CD14-positive monocyte (primary cell): ENCODE data around the gene HNRNPLL. TPM values are rescaled to one million over a fixed set of nuclear protein-coding genes. Genes with fewer than 3 reads are reported as not detected.
A peak's percentile ranks its signal among the peaks of the same experiment; 100 is the strongest.
"Not testable (repeated sequence)": the region's sequence is repeated elsewhere in the genome, so short reads cannot be mapped to it uniquely, and the experiment has no call there.

ENCODE experiments used
- DNase-seq, 3 donors: peaks; one replicate each; pipeline ENCODE4 v3.0.0-alpha.2; 2011 to 2022
- H2AFZ ChIP-seq: 2 replicates; pipeline ENCODE4 v1.6.0; 2012; ENCODE audit warnings: mild to moderate bottlenecking, low read depth, low read length, inconsistent platforms; ENCODE audit not compliant: insufficient read depth, poor library complexity, severe bottlenecking
- H3K27ac ChIP-seq, 2 donors: 1 replicate in 1 of 2; 2 replicates in 1 of 2; pipeline ENCODE4 v1.5.1; 2012 to 2013; ENCODE audit warnings: low read length in 2 of 2, control low read depth in 1 of 2, inconsistent platforms in 1 of 2, low read depth in 1 of 2, mild to moderate bottlenecking in 1 of 2
- H3K27me3 ChIP-seq, 2 donors: one replicate each; pipeline versions ENCODE4 v1.6.0 to v1.6.1; 2011 to 2013; ENCODE audit warnings: low read length in 2 of 2; ENCODE audit not compliant: control insufficient read depth in 2 of 2, insufficient read depth in 2 of 2
- H3K36me3 ChIP-seq, 2 donors: replicated peaks in 1 of 2; 1 replicate in 1 of 2; 2 replicates in 1 of 2; pipeline versions ENCODE4 v1.5.1 to v1.6.1; 2012 to 2013; ENCODE audit warnings: low read length in 2 of 2, control low read depth in 1 of 2, inconsistent platforms in 1 of 2, mild to moderate bottlenecking in 1 of 2; ENCODE audit not compliant: insufficient read depth in 2 of 2, control insufficient read depth in 1 of 2
- H3K4me1 ChIP-seq, 2 donors: 1 replicate in 1 of 2; 2 replicates in 1 of 2; pipeline versions ENCODE4 v1.5.1 to v1.6.1; 2012 to 2013; ENCODE audit warnings: low read length in 2 of 2, control low read depth in 1 of 2, inconsistent platforms in 1 of 2, mild to moderate bottlenecking in 1 of 2, moderate library complexity in 1 of 2; ENCODE audit not compliant: insufficient read depth in 2 of 2, control insufficient read depth in 1 of 2
- H3K4me2 ChIP-seq: replicated peaks from 2 replicates; pipeline ENCODE3; 2012; ENCODE audit warnings: low read length, moderate library complexity, mild to moderate bottlenecking; ENCODE audit not compliant: poor library complexity, severe bottlenecking; ENCODE audit errors: extremely low read depth
- H3K4me3 ChIP-seq, 3 experiments: fragments of 200-600 bp in 1 of 3; sonication (generic) in 1 of 3; replicated peaks in 1 of 3; 1 replicate in 2 of 3; 2 replicates in 1 of 3; pipeline ENCODE4 v1.5.1; 2011 to 2013; ENCODE audit warnings: low read length in 3 of 3, mild to moderate bottlenecking in 3 of 3, control low read depth in 2 of 3, low read depth in 2 of 3, inconsistent platforms in 1 of 3, moderate library complexity in 1 of 3
- H3K79me2 ChIP-seq: 2 replicates; pipeline ENCODE4 v1.6.0; 2012; ENCODE audit warnings: mild to moderate bottlenecking, control low read depth, inconsistent platforms, low read length, moderate library complexity; ENCODE audit not compliant: insufficient read depth
- H3K9ac ChIP-seq: 2 replicates; pipeline ENCODE4 v1.6.0; 2017; ENCODE audit warnings: low read length, mild to moderate bottlenecking; ENCODE audit not compliant: insufficient read depth, poor library complexity, severe bottlenecking
- H3K9me3 ChIP-seq, 2 donors: replicated peaks in 1 of 2; 1 replicate in 1 of 2; 2 replicates in 1 of 2; pipeline versions ENCODE4 v1.5.1 to v1.6.1; 2012 to 2013; ENCODE audit warnings: low read length in 2 of 2, control low read depth in 1 of 2; ENCODE audit not compliant: control insufficient read depth in 1 of 2, insufficient read depth in 1 of 2
- H4K20me1 ChIP-seq: 2 replicates; pipeline ENCODE4 v1.6.0; 2012; ENCODE audit warnings: mild to moderate bottlenecking, low read length, control low read depth, moderate library complexity; ENCODE audit not compliant: insufficient read depth
- H3K27ac Mint-ChIP-seq, 7 donors: one replicate each; pipeline ENCODE4 v1.8.0; 2020; ENCODE audit warnings: mild to moderate bottlenecking in 7 of 7, mixed read lengths in 7 of 7, moderate library complexity in 6 of 7, inconsistent platforms in 2 of 7
- H3K27me3 Mint-ChIP-seq, 3 donors: one replicate each; pipeline ENCODE4 v1.8.0; 2021 to 2022; ENCODE audit warnings: low read depth in 3 of 3, mild to moderate bottlenecking in 3 of 3, mixed read lengths in 3 of 3, moderate library complexity in 3 of 3, inconsistent platforms in 1 of 3
- H3K36me3 Mint-ChIP-seq, 2 donors: one replicate each; pipeline ENCODE4 v1.8.0; 2020; ENCODE audit warnings: mixed read lengths in 2 of 2, inconsistent platforms in 1 of 2, mild to moderate bottlenecking in 1 of 2
- H3K4me1 Mint-ChIP-seq: one replicate; pipeline ENCODE4 v1.8.0; 2020; ENCODE audit warnings: mild to moderate bottlenecking, mixed read lengths
- H3K4me3 Mint-ChIP-seq, 2 donors: one replicate each; pipeline ENCODE4 v1.8.0; 2020; ENCODE audit warnings: mild to moderate bottlenecking in 2 of 2, mixed read lengths in 2 of 2, moderate library complexity in 1 of 2
- H3K9me3 Mint-ChIP-seq, 7 donors: one replicate each; pipeline ENCODE4 v1.8.0; 2020 to 2022; ENCODE audit warnings: mixed read lengths in 7 of 7, mild to moderate bottlenecking in 6 of 7, moderate library complexity in 6 of 7, inconsistent platforms in 2 of 7
- WGBS: methylation state at CpG from one replicate; pipeline ENCODE4 v1.1.5; 2013; ENCODE audit warnings: missing lambda C conversion rate; ENCODE audit not compliant: insufficient coverage; 5-methylcytosine and 5-hydroxymethylcytosine counted together
- intact Hi-C, 2 donors: fragments of 100-400 bp; cut with micrococcal nuclease; formaldehyde crosslinking; loops; one replicate each; pipeline versions ENCODE4 v1.15.0 to v1.15.1; 2023
- polyA plus RNA-seq, 3 donors: library from polyadenylated mRNA; depleted of rRNA in 1 of 3; unstranded in 2 of 3; stranded (reverse) in 1 of 3; fragments of 300-500 nt in 2 of 3; fragments of >200 nt in 1 of 3; fragmentation: Illumina TruSeq in 2 of 3; gene quantifications; 1 replicate in 2 of 3; 2 replicates in 1 of 3; pipeline ENCODE4 v1.2.3, GENCODE V29; 2012 to 2021
- TF ChIP-seq, protein P1 (sequence below): fragments of 200-600 bp; IDR thresholded peaks from one replicate; pipeline ENCODE4 v1.8.0; 2022; ENCODE audit warnings: antibody characterized with exemption, mild to moderate bottlenecking

Gene HNRNPLL
- polyA plus RNA-seq, 3 donors, result 12.4 to 16.8 (median 13.8) TPM

GRCh38 chr2:38537937-38538525, 64.7 kb downstream of the HNRNPLL start:
- Histone ChIP-seq H3K9ac (no peak overlapping the region), H2AFZ (no peak overlapping the region), H3K27me3 (peaks cover 4 to 20% of the 10 kb centered on the region in 2 donors), H3K4me1 (peaks cover 16 to 17% of the 10 kb centered on the region in 2 donors), H3K4me2 (no peak overlapping the region), H3K79me2 (no peaks in the 10 kb centered on the region), H4K20me1 (no peaks in the 10 kb centered on the region), H3K9me3 (no peaks in the 10 kb centered on the region), H3K36me3 (no peaks in the 10 kb centered on the region), H3K27ac (no peak overlapping the region), H3K4me3 (no peak overlapping the region)
- DNase-seq, result no peak
- H3K27me3 Mint-ChIP-seq, result peaks cover 16 to 39% (median 18%) of the 10 kb centered on the region in 3 donors
- intact Hi-C loops, result loop anchor here in 1 of 2 donors (2.0 kb wide), 1 partner anchor 205 kb away; no protein-coding TSS in a partner anchor
- H3K36me3 Mint-ChIP-seq, result no peaks in the 10 kb centered on the region
- peaks cover 16% of the 10 kb centered on the region for H3K4me1 Mint-ChIP-seq
- TF ChIP-seq, protein P1, sequence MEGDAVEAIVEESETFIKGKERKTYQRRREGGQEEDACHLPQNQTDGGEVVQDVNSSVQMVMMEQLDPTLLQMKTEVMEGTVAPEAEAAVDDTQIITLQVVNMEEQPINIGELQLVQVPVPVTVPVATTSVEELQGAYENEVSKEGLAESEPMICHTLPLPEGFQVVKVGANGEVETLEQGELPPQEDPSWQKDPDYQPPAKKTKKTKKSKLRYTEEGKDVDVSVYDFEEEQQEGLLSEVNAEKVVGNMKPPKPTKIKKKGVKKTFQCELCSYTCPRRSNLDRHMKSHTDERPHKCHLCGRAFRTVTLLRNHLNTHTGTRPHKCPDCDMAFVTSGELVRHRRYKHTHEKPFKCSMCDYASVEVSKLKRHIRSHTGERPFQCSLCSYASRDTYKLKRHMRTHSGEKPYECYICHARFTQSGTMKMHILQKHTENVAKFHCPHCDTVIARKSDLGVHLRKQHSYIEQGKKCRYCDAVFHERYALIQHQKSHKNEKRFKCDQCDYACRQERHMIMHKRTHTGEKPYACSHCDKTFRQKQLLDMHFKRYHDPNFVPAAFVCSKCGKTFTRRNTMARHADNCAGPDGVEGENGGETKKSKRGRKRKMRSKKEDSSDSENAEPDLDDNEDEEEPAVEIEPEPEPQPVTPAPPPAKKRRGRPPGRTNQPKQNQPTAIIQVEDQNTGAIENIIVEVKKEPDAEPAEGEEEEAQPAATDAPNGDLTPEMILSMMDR, result no peak
- no CpG with 5 or more reads among the region's 3 CpGs for WGBS
- H3K4me3 Mint-ChIP-seq, result peak overlapping the region in 1 of 2 donors; percentile 11
- no peak overlapping the region for H3K27ac Mint-ChIP-seq
- no peaks in the 10 kb centered on the region for H3K9me3 Mint-ChIP-seq

- not testable (repeated sequence) for H3K79me2 ChIP-seq, H3K9ac ChIP-seq, H4K20me1 ChIP-seq, H3K4me2 ChIP-seq, H3K9me3 Mint-ChIP-seq, H3K36me3 ChIP-seq, DNase-seq, H3K4me3 Mint-ChIP-seq, H3K9me3 ChIP-seq, H3K27ac Mint-ChIP-seq, H3K36me3 Mint-ChIP-seq, H3K27ac ChIP-seq, H3K4me3 ChIP-seq, H2AFZ ChIP-seq
- intact Hi-C loops, result loop anchor here in 1 of 2 donors (2.0 kb wide), 1 partner anchor 206 kb away; no protein-coding TSS in a partner anchor
- peaks cover 15 to 37% (median 20%) of the 10 kb centered on the region in 3 donors for H3K27me3 Mint-ChIP-seq
- Histone ChIP-seq H3K4me1 (peaks cover 19 to 20% of the 10 kb centered on the region in 2 donors), H3K27me3 (peaks cover 3 to 18% of the 10 kb centered on the region in 2 donors)
- H3K4me1 Mint-ChIP-seq, result peaks cover 14% of the 10 kb centered on the region
- 96% methylated on average over 4 of the region's 13 CpGs for WGBS
Measured at GRCh38 chr2:38537296-38537695, 65.4 kb downstream of the HNRNPLL start.
